ENCODE measurements around the gene ARSJ.
A peak's percentile ranks its signal among the peaks of the same experiment; 100 is the strongest.

The ARSJ gene

DNA sequence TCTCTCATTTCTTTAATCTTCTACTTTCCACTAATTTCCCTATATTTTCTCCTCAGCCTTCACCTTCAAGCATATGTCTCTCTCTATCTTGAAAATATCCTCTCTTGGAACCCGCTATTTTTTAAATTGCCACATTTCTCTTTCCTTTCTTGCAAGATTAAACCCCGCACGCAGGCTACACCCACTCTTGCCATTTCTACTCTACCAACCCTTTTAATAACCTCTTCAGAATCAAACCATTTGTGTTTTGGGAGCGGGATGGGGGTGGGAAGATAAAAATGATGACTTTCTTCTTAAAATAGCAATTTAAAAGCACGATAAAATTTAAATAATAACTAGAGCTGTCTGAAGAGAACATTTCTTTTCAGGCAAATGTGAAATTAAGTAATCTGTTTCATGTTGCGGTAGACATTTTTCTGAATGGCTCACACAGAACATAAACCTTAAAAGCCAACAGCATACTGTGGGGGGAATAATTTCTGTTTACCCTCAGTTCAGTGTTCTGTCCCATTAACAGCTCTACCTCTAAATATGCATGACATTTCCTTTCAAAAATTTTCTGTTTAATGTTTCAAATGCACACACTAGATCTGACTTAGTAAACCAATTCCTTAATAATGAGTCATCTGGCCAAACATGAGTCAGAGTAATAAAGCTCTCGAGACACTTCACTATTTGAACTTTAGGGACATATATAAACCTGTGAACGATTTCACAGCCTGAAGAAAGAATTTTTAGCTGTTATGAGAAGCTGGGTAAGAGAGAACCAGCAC is 20.5 kb downstream of the ARSJ start:
- peak overlapping the region; percentile 72 for H3K27ac ChIP-seq
- TF ChIP-seq POLR2AphosphoS5 (IDR thresholded peaks at IDR 0.05; ENCODE audit: borderline replicate concordance, low read depth, low read length) (no peak), FOXP2 (optimal IDR thresholded peaks at IDR 0.05; ENCODE audit: control extremely low read depth, extremely low read length, insufficient read depth) (no peak)

DNA sequence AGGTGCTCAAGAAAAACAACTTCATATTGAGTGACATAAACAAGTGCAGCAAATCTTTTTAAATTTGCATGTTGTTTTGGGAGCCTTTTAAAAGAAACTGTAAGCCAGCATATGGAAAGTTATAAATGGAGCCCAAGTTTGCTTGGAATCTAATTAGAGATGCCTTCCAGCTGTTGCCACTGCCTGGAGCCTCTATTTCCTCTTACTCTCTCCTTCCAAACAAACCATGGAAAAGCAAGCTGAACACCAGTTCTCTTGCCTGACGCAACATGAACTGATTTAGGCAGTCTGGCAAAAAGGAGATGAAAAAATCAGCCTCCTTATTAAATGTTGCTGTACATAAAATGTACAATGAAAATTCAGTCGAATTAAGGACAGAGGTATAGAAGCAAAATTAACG is 21.5 kb downstream of the ARSJ start:
- TF ChIP-seq EZH2 (IDR thresholded peaks at IDR 0.05) (no peak), POLR2AphosphoS5 (IDR thresholded peaks at IDR 0.05; ENCODE audit: borderline replicate concordance, low read depth, low read length) (no peak), FOXP2 (optimal IDR thresholded peaks at IDR 0.05; ENCODE audit: control extremely low read depth, extremely low read length, insufficient read depth) (peak; percentile 67)
- Histone ChIP-seq H3K4me3 (peak overlapping the region; percentile 61), H3K27ac (peak overlapping the region; percentile 40), H3K9ac (ENCODE audit: insufficient read length) (no peak overlapping the region), H3K36me3 (ENCODE audit: insufficient read depth, low read length) (no peaks in the 10 kb centered on the region), H3K9me3 (ENCODE audit: low read depth, low read length) (0 out of 2 replicates have a peak, but pooled peaks cover 3% of the 10 kb centered on the region)
- DNase-seq (ENCODE audit: low read depth, low spot score): peak; percentile 80

More for the DNA sequence above, 20.5 kb downstream of the ARSJ start:
- peak overlapping the region; percentile 10 for H3K9ac ChIP-seq (ENCODE audit: insufficient read length)
- H3K36me3 ChIP-seq (ENCODE audit: insufficient read depth, low read length): no peaks in the 10 kb centered on the region
- H3K4me3 ChIP-seq: peak overlapping the region; percentile 61
- 0 out of 2 replicates have a peak, but pooled peaks cover 3% of the 10 kb centered on the region for H3K9me3 ChIP-seq (ENCODE audit: low read depth, low read length)
- peak; percentile 60 for DNase-seq (ENCODE audit: low read depth, low spot score)

DNA sequence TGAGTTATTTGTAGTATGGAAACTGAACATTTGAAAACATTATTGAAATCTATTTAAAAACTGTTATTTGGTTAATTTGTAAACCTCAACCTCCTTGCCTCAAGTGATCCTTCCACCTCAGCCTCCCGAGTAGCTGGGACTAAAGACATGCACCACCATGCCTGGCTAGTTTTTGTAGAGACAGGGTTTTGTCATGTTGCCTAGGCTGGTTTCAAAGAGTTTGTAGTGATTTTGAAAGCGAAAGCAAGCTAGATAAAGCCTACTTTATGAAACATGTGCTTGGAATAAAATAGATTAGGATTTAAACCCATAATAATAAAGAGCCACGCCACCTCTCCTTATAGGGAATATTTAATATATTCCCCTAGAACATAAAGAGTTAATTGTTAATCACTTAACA is 23.5 kb downstream of the ARSJ start:
- H3K27ac ChIP-seq: peak overlapping the region; percentile 30; the same call in 1 of the 2 replicates
- DNase-seq (ENCODE audit: low read depth, low spot score): no peak
- H3K9me3 ChIP-seq (ENCODE audit: low read depth, low read length): no peaks in the 10 kb centered on the region
- no peak overlapping the region for H3K9ac ChIP-seq (ENCODE audit: insufficient read length)
- TF ChIP-seq FOXP2 (optimal IDR thresholded peaks at IDR 0.05; ENCODE audit: control extremely low read depth, extremely low read length, insufficient read depth) (no peak), POLR2AphosphoS5 (IDR thresholded peaks at IDR 0.05; ENCODE audit: borderline replicate concordance, low read depth, low read length) (no peak), EZH2 (IDR thresholded peaks at IDR 0.05) (no peak)
- H3K4me3 ChIP-seq: peak overlapping the region; percentile 63
- no peaks in the 10 kb centered on the region for H3K36me3 ChIP-seq (ENCODE audit: insufficient read depth, low read length)

DNA sequence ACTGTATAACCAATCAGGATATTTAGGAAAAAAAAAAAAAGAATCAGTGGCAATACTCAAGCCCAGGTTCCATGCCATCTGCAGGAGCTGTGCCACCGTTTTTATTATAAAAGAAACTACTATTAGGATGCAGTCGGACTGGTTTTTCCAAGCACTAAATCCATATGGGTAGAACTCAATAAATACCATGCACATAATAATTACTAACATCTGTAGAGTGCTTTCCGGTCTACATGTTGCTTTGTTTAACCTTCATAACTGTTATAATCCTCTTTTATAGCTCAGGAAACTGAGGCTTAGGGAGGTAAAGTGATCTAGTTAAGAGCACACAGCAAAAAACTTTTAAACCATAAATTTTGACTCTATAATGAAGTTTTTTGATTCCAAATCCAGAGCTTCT is 24.0 kb downstream of the ARSJ start:
- H3K4me3 ChIP-seq: peak overlapping the region; percentile 63
- peak overlapping the region; percentile 30; the same call in 1 of the 2 replicates for H3K27ac ChIP-seq
- no peaks in the 10 kb centered on the region for H3K36me3 ChIP-seq (ENCODE audit: insufficient read depth, low read length)
- H3K9ac ChIP-seq (ENCODE audit: insufficient read length): no peak overlapping the region
- TF ChIP-seq FOXP2 (optimal IDR thresholded peaks at IDR 0.05; ENCODE audit: control extremely low read depth, extremely low read length, insufficient read depth) (no peak), POLR2AphosphoS5 (IDR thresholded peaks at IDR 0.05; ENCODE audit: borderline replicate concordance, low read depth, low read length) (peak; percentile 89; the same call in 1 of the 2 replicates)
- no peaks in the 10 kb centered on the region for H3K9me3 ChIP-seq (ENCODE audit: low read depth, low read length)
- DNase-seq (ENCODE audit: low read depth, low spot score): peak; percentile 88

DNA sequence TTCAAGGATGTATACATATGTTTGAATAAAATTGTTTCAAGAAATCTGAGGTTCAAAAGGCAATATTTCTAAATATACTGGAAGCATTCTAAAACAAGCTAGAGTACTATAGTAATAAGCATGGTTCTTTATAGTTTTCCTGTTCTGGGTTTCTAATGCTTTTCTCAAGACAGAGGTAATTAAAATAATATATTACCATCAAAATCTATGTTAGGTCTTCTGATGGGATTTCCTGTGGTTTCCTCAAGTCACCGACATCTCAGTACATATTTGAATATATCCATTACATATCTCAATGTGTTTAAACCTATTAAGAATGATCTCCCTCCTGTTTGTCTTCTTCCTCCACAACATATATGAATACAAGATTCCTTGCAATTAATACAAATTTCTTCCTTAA is 25.6 kb downstream of the ARSJ start:
- peak; percentile 58; the same call in 1 of the 2 replicates for TF ChIP-seq POLR2AphosphoS5 (IDR thresholded peaks at IDR 0.05; ENCODE audit: borderline replicate concordance, low read depth, low read length)
- TF ChIP-seq EZH2 (IDR thresholded peaks at IDR 0.05): no peak
- Histone ChIP-seq H3K36me3 (ENCODE audit: insufficient read depth, low read length) (no peaks in the 10 kb centered on the region), H3K9me3 (ENCODE audit: low read depth, low read length) (no peaks in the 10 kb centered on the region), H3K9ac (ENCODE audit: insufficient read length) (no peak overlapping the region), H3K4me3 (no peak overlapping the region), H3K27ac (no peak overlapping the region)
- DNase-seq (ENCODE audit: low read depth, low spot score): peak; percentile 79

DNA sequence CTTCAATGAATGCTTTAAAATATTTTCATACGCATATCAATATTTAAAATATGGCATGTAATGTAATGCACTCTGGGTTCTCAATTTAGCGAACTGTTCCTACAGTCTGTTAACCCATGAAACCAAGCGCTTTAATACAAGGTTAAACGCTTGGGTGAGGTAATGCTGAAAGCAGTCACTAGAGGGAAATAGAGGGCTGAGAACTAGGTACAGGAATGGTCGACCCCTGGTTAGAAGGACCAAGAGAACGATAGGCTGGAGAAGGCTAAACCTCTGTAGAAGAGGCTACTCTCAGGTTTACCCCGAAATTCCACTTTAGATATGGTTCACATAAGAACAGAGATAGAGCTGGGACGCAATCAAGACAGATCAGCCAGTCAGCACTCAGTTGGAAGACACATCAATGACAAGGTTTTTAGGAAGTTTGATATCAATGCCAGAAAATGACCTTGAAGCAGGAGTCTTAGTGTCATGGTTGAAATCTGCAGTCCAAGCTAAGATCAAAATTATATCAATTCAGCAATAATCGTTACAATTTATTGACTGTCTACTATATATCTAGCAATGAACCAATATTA is 26.9 kb downstream of the ARSJ start:
- Histone ChIP-seq H3K4me3 (no peak overlapping the region), H3K9me3 (ENCODE audit: low read depth, low read length) (no peaks in the 10 kb centered on the region), H3K36me3 (ENCODE audit: insufficient read depth, low read length) (no peaks in the 10 kb centered on the region), H3K27ac (no peak overlapping the region), H3K9ac (ENCODE audit: insufficient read length) (no peak overlapping the region)
- no peak for TF ChIP-seq EZH2 (IDR thresholded peaks at IDR 0.05)
- no peak for TF ChIP-seq POLR2AphosphoS5 (IDR thresholded peaks at IDR 0.05; ENCODE audit: borderline replicate concordance, low read depth, low read length)
- TF ChIP-seq FOXP2 (optimal IDR thresholded peaks at IDR 0.05; ENCODE audit: control extremely low read depth, extremely low read length, insufficient read depth): no peak
- DNase-seq (ENCODE audit: low read depth, low spot score): no peak

DNA sequence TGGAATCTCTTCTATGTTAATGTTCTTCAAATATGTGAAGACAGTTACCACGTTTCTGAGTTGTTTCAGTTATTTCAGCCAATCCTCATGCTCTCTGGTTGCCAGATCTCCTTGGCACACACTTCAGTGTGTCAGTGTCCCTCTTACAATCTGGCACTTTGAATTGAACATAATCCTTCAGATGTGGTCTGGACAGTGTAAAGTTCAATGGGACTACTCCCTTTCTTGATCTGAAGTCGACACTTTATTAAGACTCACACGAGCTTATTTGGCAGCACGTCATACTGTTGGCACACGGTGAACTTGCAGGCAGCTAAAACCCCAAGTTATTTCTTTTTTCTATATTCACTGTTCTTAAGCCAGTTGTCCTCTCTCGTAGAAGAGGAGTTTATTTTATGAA is 28.2 kb downstream of the ARSJ start:
- Histone ChIP-seq H3K9me3 (ENCODE audit: low read depth, low read length) (no peaks in the 10 kb centered on the region), H3K36me3 (ENCODE audit: insufficient read depth, low read length) (no peaks in the 10 kb centered on the region), H3K4me3 (no peak overlapping the region), H3K27ac (no peak overlapping the region), H3K9ac (ENCODE audit: insufficient read length) (no peak overlapping the region)
- TF ChIP-seq POLR2AphosphoS5 (IDR thresholded peaks at IDR 0.05; ENCODE audit: borderline replicate concordance, low read depth, low read length) (no peak), EZH2 (IDR thresholded peaks at IDR 0.05) (no peak), FOXP2 (optimal IDR thresholded peaks at IDR 0.05; ENCODE audit: control extremely low read depth, extremely low read length, insufficient read depth) (no peak)
- DNase-seq (ENCODE audit: low read depth, low spot score): no peak

DNA sequence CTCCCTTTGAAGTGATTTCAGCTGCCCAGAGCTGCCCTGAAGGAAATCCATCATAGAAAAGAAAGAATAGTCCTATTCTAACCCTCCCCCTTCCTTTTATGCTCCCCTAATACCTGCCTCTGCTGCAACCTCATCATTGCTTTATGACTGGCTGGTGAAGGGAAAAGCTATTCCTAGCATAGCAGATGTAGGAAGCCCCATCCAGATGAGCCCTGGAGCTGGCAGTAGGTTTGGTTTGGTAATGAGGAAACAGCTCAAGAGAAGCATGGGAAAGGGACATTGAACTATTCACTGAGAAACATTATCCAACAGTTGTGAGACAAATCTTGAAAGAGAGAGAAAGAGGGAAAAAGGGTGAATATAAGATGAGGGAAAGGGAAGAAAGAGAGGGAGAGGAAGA is 29.2 kb downstream of the ARSJ start:
- no peak overlapping the region for H3K9ac ChIP-seq (ENCODE audit: insufficient read length)
- H3K9me3 ChIP-seq (ENCODE audit: low read depth, low read length): no peaks in the 10 kb centered on the region
- no peak overlapping the region for H3K27ac ChIP-seq
- TF ChIP-seq POLR2AphosphoS5 (IDR thresholded peaks at IDR 0.05; ENCODE audit: borderline replicate concordance, low read depth, low read length) (no peak), FOXP2 (optimal IDR thresholded peaks at IDR 0.05; ENCODE audit: control extremely low read depth, extremely low read length, insufficient read depth) (no peak), EZH2 (IDR thresholded peaks at IDR 0.05) (no peak)
- no peaks in the 10 kb centered on the region for H3K36me3 ChIP-seq (ENCODE audit: insufficient read depth, low read length)
- H3K4me3 ChIP-seq: no peak overlapping the region
- no peak for DNase-seq (ENCODE audit: low read depth, low spot score)

All from SK-N-MC (cell line).